Panc1 (cell line): ENCODE results near the gene MAST4.

ENCODE experiments used
- CTCF ChIP-seq: fragments of 450-650 bp; IDR thresholded peaks from 2 replicates; pipeline ENCODE4 v1.5.1; 2017; ENCODE audit warnings: mild to moderate bottlenecking
- POLR2AphosphoS5 ChIP-seq: IDR thresholded peaks from 2 replicates; pipeline ENCODE4 v1.6.1; 2012; ENCODE audit warnings: mild to moderate bottlenecking, low read depth, low read length, moderate library complexity
- SIN3A ChIP-seq: IDR thresholded peaks from 2 replicates; pipeline ENCODE4 v1.6.1; 2012; ENCODE audit warnings: low read depth, mild to moderate bottlenecking, low read length, moderate library complexity, borderline replicate concordance; ENCODE audit not compliant: insufficient read depth
- TCF7L2 ChIP-seq: IDR thresholded peaks from 2 replicates; pipeline ENCODE4 v1.6.1; 2011; ENCODE audit warnings: mild to moderate bottlenecking, low read depth, low read length, inconsistent platforms
- TF ChIP-seq, protein P1 (sequence below), 2 experiments: IDR thresholded peaks; 2 replicates each; pipeline ENCODE4 v1.6.1; 2011 to 2012; ENCODE audit warnings: low read depth in 2 of 2, control low read depth in 1 of 2, low read length in 1 of 2, mild to moderate bottlenecking in 1 of 2, moderate library complexity in 1 of 2; ENCODE audit not compliant: insufficient read depth in 1 of 2

DNA sequence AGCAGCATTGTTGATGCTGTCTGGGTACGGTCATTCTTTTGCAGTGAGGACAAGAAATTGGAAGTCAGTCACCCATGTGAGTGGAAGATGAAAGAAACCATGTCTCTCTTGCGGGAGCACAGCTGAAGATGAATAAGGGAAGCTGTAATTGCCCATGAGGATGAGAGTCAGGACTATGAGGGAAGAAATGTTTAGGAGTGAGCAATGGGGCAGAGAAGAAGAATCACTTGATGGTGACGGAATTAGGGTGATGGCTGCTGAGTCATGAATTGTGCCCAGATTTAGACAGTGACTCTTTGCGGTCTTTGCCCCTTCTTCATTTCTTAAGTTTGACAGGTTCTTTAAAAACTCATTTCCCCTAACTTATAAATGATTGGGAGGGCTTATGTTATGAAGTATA lies 183.3 kb downstream of the MAST4 start:
- no peak for TF ChIP-seq CTCF
- TF ChIP-seq TCF7L2: no peak
- TF ChIP-seq, protein P1, sequence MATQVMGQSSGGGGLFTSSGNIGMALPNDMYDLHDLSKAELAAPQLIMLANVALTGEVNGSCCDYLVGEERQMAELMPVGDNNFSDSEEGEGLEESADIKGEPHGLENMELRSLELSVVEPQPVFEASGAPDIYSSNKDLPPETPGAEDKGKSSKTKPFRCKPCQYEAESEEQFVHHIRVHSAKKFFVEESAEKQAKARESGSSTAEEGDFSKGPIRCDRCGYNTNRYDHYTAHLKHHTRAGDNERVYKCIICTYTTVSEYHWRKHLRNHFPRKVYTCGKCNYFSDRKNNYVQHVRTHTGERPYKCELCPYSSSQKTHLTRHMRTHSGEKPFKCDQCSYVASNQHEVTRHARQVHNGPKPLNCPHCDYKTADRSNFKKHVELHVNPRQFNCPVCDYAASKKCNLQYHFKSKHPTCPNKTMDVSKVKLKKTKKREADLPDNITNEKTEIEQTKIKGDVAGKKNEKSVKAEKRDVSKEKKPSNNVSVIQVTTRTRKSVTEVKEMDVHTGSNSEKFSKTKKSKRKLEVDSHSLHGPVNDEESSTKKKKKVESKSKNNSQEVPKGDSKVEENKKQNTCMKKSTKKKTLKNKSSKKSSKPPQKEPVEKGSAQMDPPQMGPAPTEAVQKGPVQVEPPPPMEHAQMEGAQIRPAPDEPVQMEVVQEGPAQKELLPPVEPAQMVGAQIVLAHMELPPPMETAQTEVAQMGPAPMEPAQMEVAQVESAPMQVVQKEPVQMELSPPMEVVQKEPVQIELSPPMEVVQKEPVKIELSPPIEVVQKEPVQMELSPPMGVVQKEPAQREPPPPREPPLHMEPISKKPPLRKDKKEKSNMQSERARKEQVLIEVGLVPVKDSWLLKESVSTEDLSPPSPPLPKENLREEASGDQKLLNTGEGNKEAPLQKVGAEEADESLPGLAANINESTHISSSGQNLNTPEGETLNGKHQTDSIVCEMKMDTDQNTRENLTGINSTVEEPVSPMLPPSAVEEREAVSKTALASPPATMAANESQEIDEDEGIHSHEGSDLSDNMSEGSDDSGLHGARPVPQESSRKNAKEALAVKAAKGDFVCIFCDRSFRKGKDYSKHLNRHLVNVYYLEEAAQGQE (IDR thresholded peaks at IDR 0.05; ENCODE audit: insufficient read depth in 1 of 2, low read depth in 2 of 2, low read length in 1 of 2): no peak
- TF ChIP-seq POLR2AphosphoS5: no peak
- TF ChIP-seq SIN3A: no peak
